H1 (cell line): Measurements from ENCODE around the gene TOP2B. TPM values are rescaled to one million over a fixed set of nuclear protein-coding genes. Genes with fewer than 3 reads are reported as not detected.

Experiments
- CTCF ChIA-PET: fragments of 300-600 bp; sonication (Branson Sonifier 250); formaldehyde crosslinking; loops from one replicate; lab custom pipeline; 2021; ENCODE audit not compliant: partially characterized antibody; lab: Charles Lee
- POLR2A ChIA-PET: fragments of 300-600 bp; sonication (Branson Sonifier 250); formaldehyde crosslinking; loops from one replicate; lab custom pipeline; 2021; ENCODE audit warnings: inconsistent platforms; ENCODE audit not compliant: partially characterized antibody; lab: Charles Lee
- DNase-seq, 2 experiments: peaks; one replicate each; pipeline versions ENCODE4 v3.0.0 to v3.0.0-alpha.2; 2010 to 2022; ENCODE audit warnings: low spot score in 2 of 2, low read depth in 1 of 2, mixed read lengths in 1 of 2
- FAIRE-seq: peaks from 2 replicates; lab custom pipeline; 2011; peaks lifted over from hg19 to GRCh38; lab: Jason Lieb, UNC
- H2AFZ ChIP-seq: 2 replicates; pipeline ENCODE4 v1.8.1; 2012; ENCODE audit warnings: low read length, inconsistent platforms
- H2AK5ac ChIP-seq: 2 replicates; pipeline ENCODE4 v1.6.1; 2013; ENCODE audit warnings: low read depth, low read length
- H2BK120ac ChIP-seq: replicated peaks from 2 replicates; pipeline ENCODE3; 2013; ENCODE audit warnings: low read depth, low read length, inconsistent platforms
- H2BK12ac ChIP-seq: 2 replicates; pipeline ENCODE4 v1.6.1; 2013; ENCODE audit warnings: low read depth, low read length
- H2BK15ac ChIP-seq: 2 replicates; pipeline ENCODE4 v1.6.1; 2013; ENCODE audit warnings: low read length
- H2BK20ac ChIP-seq: 2 replicates; pipeline ENCODE4 v1.6.1; 2013; ENCODE audit warnings: low read length
- H2BK5ac ChIP-seq: 2 replicates; pipeline ENCODE4 v1.6.1; 2013; ENCODE audit warnings: low read depth, low read length
- H3K14ac ChIP-seq: 2 replicates; pipeline ENCODE4 v1.6.1; 2013; ENCODE audit warnings: inconsistent platforms; ENCODE audit not compliant: insufficient read length
- H3K18ac ChIP-seq: 2 replicates; pipeline ENCODE4 v1.6.1; 2013; ENCODE audit warnings: low read length; ENCODE audit errors: extremely low read depth
- H3K23ac ChIP-seq: 2 replicates; pipeline ENCODE4 v1.6.1; 2013; ENCODE audit warnings: inconsistent platforms; ENCODE audit not compliant: insufficient read length
- H3K23me2 ChIP-seq: 2 replicates; pipeline ENCODE4 v1.6.1; 2013; ENCODE audit warnings: low read depth, low read length
- H3K27ac ChIP-seq: 2 replicates; pipeline ENCODE4 v1.6.1; 2011; ENCODE audit warnings: low read depth, low read length, inconsistent platforms
- H3K27me3 ChIP-seq, 4 experiments: replicated peaks in 1 of 4; 1 replicate in 1 of 4; 2 replicates in 3 of 4; pipeline versions ENCODE4 v1.6.1 to v1.8.1; 2011 to 2013; ENCODE audit warnings: low read length in 3 of 4, mild to moderate bottlenecking in 3 of 4, inconsistent platforms in 2 of 4, mixed read lengths in 2 of 4, moderate library complexity in 1 of 4; ENCODE audit not compliant: control insufficient read depth in 3 of 4, insufficient read depth in 3 of 4; ENCODE audit errors: extremely low read depth in 1 of 4
- H3K36me3 ChIP-seq, 4 experiments: 2 replicates each; pipeline versions ENCODE4 v1.6.1 to v1.8.1; 2011 to 2013; ENCODE audit warnings: mild to moderate bottlenecking in 4 of 4, low read length in 3 of 4, moderate library complexity in 2 of 4, control low read depth in 1 of 4, inconsistent platforms in 1 of 4; ENCODE audit not compliant: insufficient read depth in 4 of 4, control insufficient read depth in 2 of 4
- H3K4ac ChIP-seq: replicated peaks from 2 replicates; pipeline ENCODE3; 2013; ENCODE audit warnings: low read length, low read depth, mixed read lengths, inconsistent platforms; ENCODE audit not compliant: insufficient read length
- H3K4me1 ChIP-seq, 4 experiments: replicated peaks in 1 of 4; 1 replicate in 1 of 4; 2 replicates in 3 of 4; pipeline versions ENCODE4 v1.6.1 to v1.8.1; 2011 to 2013; ENCODE audit warnings: low read length in 3 of 4, inconsistent platforms in 2 of 4, mixed read lengths in 1 of 4; ENCODE audit not compliant: insufficient read depth in 4 of 4, control insufficient read depth in 3 of 4
- H3K4me2 ChIP-seq, 2 experiments: 2 replicates each; pipeline versions ENCODE4 v1.6.1 to v1.8.1; 2011 to 2013; ENCODE audit warnings: low read depth in 2 of 2, low read length in 2 of 2, control low read depth in 1 of 2, inconsistent platforms in 1 of 2, mild to moderate bottlenecking in 1 of 2; ENCODE audit not compliant: insufficient read depth in 1 of 2
- H3K4me3 ChIP-seq, 4 experiments: fragments of 200-600, 300-600 bp in 1 of 4; sonication (generic), shearing (Covaris generic), sonication (Bioruptor Twin) in 1 of 4; 2 replicates each; pipeline versions ENCODE4 v1.5.1 to v1.8.1; 2011 to 2016; ENCODE audit warnings: low read length in 4 of 4, low read depth in 3 of 4, control low read depth in 2 of 4, inconsistent platforms in 2 of 4, mild to moderate bottlenecking in 2 of 4, mixed read lengths in 1 of 4, moderate library complexity in 1 of 4; ENCODE audit not compliant: insufficient read depth in 2 of 4; ENCODE audit errors: extremely low read depth in 1 of 4
- H3K56ac ChIP-seq: replicated peaks from 2 replicates; pipeline ENCODE3; 2013; ENCODE audit warnings: low read depth, mild to moderate bottlenecking, mixed read lengths, low read length, inconsistent platforms; ENCODE audit not compliant: insufficient read length
- H3K79me1 ChIP-seq: 2 replicates; pipeline ENCODE4 v1.6.1; 2013; ENCODE audit warnings: low read depth, low read length, control low read depth
- H3K79me2 ChIP-seq, 2 experiments: 2 replicates each; pipeline versions ENCODE4 v1.6.1 to v1.8.1; 2012 to 2013; ENCODE audit warnings: low read length in 2 of 2, mild to moderate bottlenecking in 2 of 2, inconsistent platforms in 1 of 2; ENCODE audit not compliant: insufficient read depth in 2 of 2, control insufficient read depth in 1 of 2
- H3K9ac ChIP-seq, 4 experiments: replicated peaks in 1 of 4; 1 replicate in 1 of 4; 2 replicates in 3 of 4; pipeline versions ENCODE4 v1.6.1 to v1.8.1; 2011 to 2013; ENCODE audit warnings: low read depth in 3 of 4, low read length in 3 of 4, control low read depth in 2 of 4, mild to moderate bottlenecking in 2 of 4, moderate library complexity in 2 of 4, inconsistent platforms in 1 of 4; ENCODE audit errors: extremely low read depth in 1 of 4
- H3K9me3 ChIP-seq, 2 experiments: 2 replicates each; pipeline versions ENCODE4 v1.6.1 to v1.8.1; 2012 to 2013; ENCODE audit warnings: mild to moderate bottlenecking in 2 of 2, moderate library complexity in 2 of 2, control low read depth in 1 of 2, inconsistent platforms in 1 of 2, low read depth in 1 of 2, low read length in 1 of 2, mixed read lengths in 1 of 2; ENCODE audit not compliant: insufficient read depth in 2 of 2
- H4K20me1 ChIP-seq, 2 experiments: replicated peaks in 1 of 2; 2 replicates each; pipeline versions ENCODE3 to v1.8.1; 2011 to 2013; ENCODE audit warnings: inconsistent platforms in 2 of 2, low read length in 2 of 2, mild to moderate bottlenecking in 1 of 2; ENCODE audit not compliant: insufficient read depth in 2 of 2, control insufficient read depth in 1 of 2
- H4K5ac ChIP-seq: 2 replicates; pipeline ENCODE4 v1.6.1; 2013; ENCODE audit warnings: low read length, low read depth, mixed read lengths, inconsistent platforms; ENCODE audit not compliant: insufficient read length
- H4K8ac ChIP-seq: 2 replicates; pipeline ENCODE4 v1.8.0; 2013; ENCODE audit warnings: mild to moderate bottlenecking, moderate library complexity, low read length, inconsistent platforms; ENCODE audit not compliant: insufficient read depth; ENCODE audit errors: extremely low read depth
- H4K91ac ChIP-seq: replicated peaks from 2 replicates; pipeline ENCODE3; 2013; ENCODE audit warnings: low read length, mixed read lengths, inconsistent platforms; ENCODE audit not compliant: insufficient read length
- ATF3 ChIP-seq: IDR thresholded peaks from 2 replicates; pipeline ENCODE4 v1.6.1; 2011; ENCODE audit warnings: low read depth, mild to moderate bottlenecking, low read length; ENCODE audit not compliant: insufficient read depth
- TEAD4 ChIP-seq: IDR thresholded peaks from 2 replicates; pipeline ENCODE4 v1.6.1; 2012; ENCODE audit warnings: low read depth, low read length, inconsistent platforms, mixed read lengths
- WGBS, 2 experiments: shearing (Covaris generic) in 1 of 2; methylation state at CpG; one replicate each; pipeline versions ENCODE4 v1.1.6 to v1.1.7; 2013 to 2015; ENCODE audit warnings: low lambda C conversion rate in 2 of 2, mixed read lengths in 2 of 2, inconsistent platforms in 1 of 2, low coverage in 1 of 2, missing lambda C conversion rate in 1 of 2; ENCODE audit not compliant: insufficient replicate concordance in 2 of 2, insufficient coverage in 1 of 2, insufficient read length in 1 of 2; ENCODE audit errors: extremely low coverage in 1 of 2, missing lambda C conversion rate in 1 of 2; 5-methylcytosine and 5-hydroxymethylcytosine counted together
- polyA plus RNA-seq, 7 experiments: library from polyadenylated mRNA; depleted of rRNA in 3 of 7; stranded (reverse) in 5 of 7; unstranded in 2 of 7; fragments of >200 nt in 5 of 7; fragments of 200-250 nt in 2 of 7; gene quantifications; 1 replicate in 5 of 7; 2 replicates in 1 of 7; 4 replicates in 1 of 7; pipeline versions ENCODE4 v1.2.1 to v1.2.3, GENCODE V29; 2011 to 2013; ENCODE audit warnings: missing spikeins in 2 of 7, mixed read lengths in 2 of 7
- total RNA-seq: library from RNA; stranded (reverse); fragmentation: NEBNext Ultra II Directional; extraction: Animal tissue kit (Norgen Biotek cat#: 25700); gene quantifications from 2 replicates; pipeline ENCODE4 v1.2.1, GENCODE V29; 2021

TOP2B gene
- total and polyA plus RNA-seq, 2 of the 8 experiments (the other 6 are each of a cell fraction or from before 2014, with no cell fraction given), result 34.9 to 206 TPM

GRCh38 chr3:25648925-25649830, 15.5 kb downstream of the TOP2B start:
- H2BK120ac ChIP-seq, result no peak overlapping the region
- no peak overlapping the region for H4K91ac ChIP-seq
- H3K4me3 ChIP-seq, result no peak overlapping the region
- H3K27ac ChIP-seq, result no peak overlapping the region
- peaks cover 0 to 9% (median 2%) of the 10 kb centered on the region in 4 experiments; a peak in 4 of 7 replicates for H3K4me1 ChIP-seq
- H3K79me1 ChIP-seq, result 0 out of 2 replicates have a peak, but pooled peaks cover 4% of the 10 kb centered on the region
- no peak overlapping the region for H2BK5ac ChIP-seq
- H3K9me3 ChIP-seq, result no peaks in the 10 kb centered on the region
- H2AFZ ChIP-seq, result no peak overlapping the region
- no peak overlapping the region for H3K18ac ChIP-seq
- no peak overlapping the region for H2BK20ac ChIP-seq
- no peak overlapping the region for H2BK15ac ChIP-seq
- no peak overlapping the region for H3K56ac ChIP-seq
- H3K4ac ChIP-seq, result no peak overlapping the region
- no peak overlapping the region for H3K23ac ChIP-seq
- DNase-seq (no peak), FAIRE-seq (no peak)
- ChIA-PET CTCF (interaction anchor here (0.7 to 7.2 kb wide), 36 partner anchors 8 to 1066 kb away, joined by 3 to 65 read pairs (median 4); partner anchors contain the start of gene NGLY1), POLR2A (interaction anchor here (0.6 to 2.9 kb wide), 2 partner anchors 204 to 322 kb away, joined by 3 to 7 read pairs; no protein-coding TSS in a partner anchor)
- H2AK5ac ChIP-seq, result no peak overlapping the region
- H3K14ac ChIP-seq, result no peak overlapping the region
- no peak overlapping the region for H4K8ac ChIP-seq
- peaks cover 1 to 2% of the 10 kb centered on the region in 2 experiments for H4K20me1 ChIP-seq
- H3K4me2 ChIP-seq, result no peak overlapping the region
- WGBS, 2 experiments, result 89% methylated on average over 1 of the region's 1 CpG; no CpG with 5 or more reads in 1 of the 2 experiments
- no peaks in the 10 kb centered on the region for H3K23me2 ChIP-seq
- H3K36me3 ChIP-seq, result no peaks in the 10 kb centered on the region; a peak in 2 of 8 replicates
- no peak overlapping the region for H2BK12ac ChIP-seq
- peaks cover 7 to 92% of the 10 kb centered on the region in 2 experiments for H3K79me2 ChIP-seq
- H3K27me3 ChIP-seq, result no peaks in the 10 kb centered on the region
- H4K5ac ChIP-seq, result no peak overlapping the region
- no peak overlapping the region for H3K9ac ChIP-seq
- TF ChIP-seq ATF3 (no peak), TEAD4 (no peak)
